ENCODE data around the gene SLC49A4.
A peak's percentile ranks its signal among the peaks of the same experiment; 100 is the strongest.

Gene SLC49A4

DNA sequence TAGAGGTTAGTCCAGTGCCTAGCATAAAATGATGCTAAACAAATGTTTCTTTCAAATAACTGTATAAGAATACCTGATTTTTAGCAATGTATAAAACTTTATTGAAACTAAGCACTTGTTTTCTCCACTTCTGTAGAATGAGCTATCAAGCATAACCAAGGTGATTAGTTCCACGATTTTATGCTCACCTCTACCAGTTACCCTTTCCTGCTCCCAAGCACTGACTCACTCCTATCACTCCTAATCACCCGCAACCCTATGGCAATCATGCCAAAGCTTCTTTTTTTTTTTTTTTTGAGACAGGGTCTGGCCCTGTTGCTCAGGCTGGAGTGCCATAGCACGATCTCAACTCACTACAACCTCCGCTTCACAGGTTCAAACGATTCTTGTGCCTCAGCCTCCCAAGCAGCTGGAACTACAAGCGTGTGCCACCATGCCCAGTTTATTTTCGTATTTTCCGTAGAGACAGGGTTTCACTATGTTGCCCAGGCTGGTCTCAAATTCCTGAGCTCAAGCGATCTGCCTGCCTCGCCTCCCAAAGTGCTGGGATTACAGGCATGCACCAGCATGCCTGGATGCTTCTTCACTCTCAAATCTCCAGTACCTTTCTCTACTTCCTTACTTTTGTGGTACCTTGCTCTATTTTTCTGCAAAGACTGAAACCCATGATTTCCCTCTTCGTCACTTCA is 5.1 kb upstream of the SLC49A4 start:
- Histone ChIP-seq H3K9ac (ENCODE audit: low read depth, low read length) (no peak overlapping the region), H3K4me1 (ENCODE audit: control insufficient read depth, insufficient read depth, low read length) (peaks cover 18% of the 10 kb centered on the region), H3K4me3 (ENCODE audit: low read length) (no peak overlapping the region), H3K4me2 (ENCODE audit: low read length) (no peak overlapping the region), H3K9me3 (replicated peaks; ENCODE audit: low read length) (no peaks in the 10 kb centered on the region), H3K27me3 (ENCODE audit: control insufficient read depth, insufficient read depth, low read length) (no peaks in the 10 kb centered on the region), H3K36me3 (ENCODE audit: insufficient read depth, low read length) (no peaks in the 10 kb centered on the region)

- Histone ChIP-seq H3K4me1 (ENCODE audit: control insufficient read depth, insufficient read depth, low read length) (peaks cover 14% of the 10 kb centered on the region), H3K9ac (ENCODE audit: low read depth, low read length) (peak within 1 kb of the TSS; percentile 86), H3K9me3 (replicated peaks; ENCODE audit: low read length) (no peaks in the 10 kb centered on the region)
Observed at GRCh38 chr3:122793568-122794416, 1.1 kb upstream of the SLC49A4 start, which contains the start of gene HSPBAP1. Gene HSPBAP1, minus strand, starts transcription at chr3:122793831. Its CDS starts 151 bp downstream, at chr3:122793680.

GRCh38 chr3:122794483-122794778 is 438 bp upstream of the SLC49A4 start:
- no peaks in the 10 kb centered on the region for H3K9me3 ChIP-seq (replicated peaks; ENCODE audit: low read length)
- H3K36me3 ChIP-seq (ENCODE audit: insufficient read depth, low read length), result no peaks in the 10 kb centered on the region
- peak overlapping the region; percentile 86 for H3K9ac ChIP-seq (ENCODE audit: low read depth, low read length)
- H3K4me2 ChIP-seq (ENCODE audit: low read length), result peak overlapping the region; percentile 93
- peak overlapping the region; percentile 81 for H3K4me3 ChIP-seq (ENCODE audit: low read length)
- no peaks in the 10 kb centered on the region for H3K27me3 ChIP-seq (ENCODE audit: control insufficient read depth, insufficient read depth, low read length)
- peaks cover 14% of the 10 kb centered on the region for H3K4me1 ChIP-seq (ENCODE audit: control insufficient read depth, insufficient read depth, low read length)

More at GRCh38 chr3:122793568-122794416, 1.1 kb upstream of the SLC49A4 start, which contains the start of gene HSPBAP1:
- no peaks in the 10 kb centered on the region for H3K27me3 ChIP-seq (ENCODE audit: control insufficient read depth, insufficient read depth, low read length)
- peak within 1 kb of the TSS; percentile 81 for H3K4me3 ChIP-seq (ENCODE audit: low read length)
- H3K36me3 ChIP-seq (ENCODE audit: insufficient read depth, low read length), result no peaks in the 10 kb centered on the region
- H3K4me2 ChIP-seq (ENCODE audit: low read length), result peak within 1 kb of the TSS; percentile 93

DNA sequence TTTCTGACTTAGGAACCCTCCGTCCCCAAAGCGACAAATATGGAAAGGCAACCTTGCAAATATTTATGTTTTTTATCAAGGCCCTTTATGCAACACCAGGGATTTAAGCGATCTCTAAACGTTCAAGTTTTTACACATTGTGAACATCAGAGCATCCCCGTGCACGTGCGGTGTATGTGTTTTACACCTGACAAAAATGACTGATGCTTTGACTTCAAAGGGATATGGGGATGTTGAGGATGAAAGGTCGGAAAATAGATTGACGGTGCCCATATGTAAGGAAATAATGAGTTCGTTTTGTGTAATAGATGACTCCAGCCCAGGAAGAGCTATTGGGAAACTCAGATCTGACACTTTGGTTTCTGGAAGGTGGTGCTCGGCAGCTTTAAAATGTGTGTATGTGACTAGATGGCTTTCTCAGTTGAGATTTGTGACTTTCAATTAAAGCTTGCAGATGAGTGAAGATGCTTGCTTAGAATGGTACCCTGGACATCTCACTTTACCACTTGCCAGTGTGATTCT is 866 bp downstream of the SLC49A4 start:
- H3K9ac ChIP-seq (ENCODE audit: low read depth, low read length), result peak overlapping the region; percentile 86
- no peaks in the 10 kb centered on the region for H3K27me3 ChIP-seq (ENCODE audit: control insufficient read depth, insufficient read depth, low read length)
- peak overlapping the region; percentile 81 for H3K4me3 ChIP-seq (ENCODE audit: low read length)
- no peaks in the 10 kb centered on the region for H3K36me3 ChIP-seq (ENCODE audit: insufficient read depth, low read length)
- H3K9me3 ChIP-seq (replicated peaks; ENCODE audit: low read length), result no peaks in the 10 kb centered on the region
- H3K4me1 ChIP-seq (ENCODE audit: control insufficient read depth, insufficient read depth, low read length), result peaks cover 14% of the 10 kb centered on the region
- peak overlapping the region; percentile 93 for H3K4me2 ChIP-seq (ENCODE audit: low read length)

DNA sequence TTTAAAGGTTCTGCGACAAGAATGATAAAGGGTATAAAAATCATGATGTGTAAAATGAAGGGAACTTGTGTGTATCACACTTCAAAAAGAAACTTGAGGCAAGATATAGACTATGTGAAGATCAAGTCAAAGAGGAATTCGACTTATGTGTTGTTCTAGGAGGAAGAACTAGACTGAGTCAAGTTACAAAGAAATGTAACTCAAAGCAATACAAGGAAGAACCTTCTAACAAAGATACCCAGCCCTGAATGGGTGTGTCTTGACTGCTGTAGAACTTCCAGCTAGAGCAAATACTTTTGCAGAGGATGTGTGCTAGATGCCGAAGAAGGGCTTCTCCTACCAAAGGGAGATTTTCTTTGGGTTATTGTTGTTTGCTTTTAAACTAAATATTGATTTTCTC is 2.4 kb downstream of the SLC49A4 start:
- Histone ChIP-seq H3K27me3 (ENCODE audit: control insufficient read depth, insufficient read depth, low read length) (no peaks in the 10 kb centered on the region), H3K9ac (ENCODE audit: low read depth, low read length) (no peak overlapping the region), H3K9me3 (replicated peaks; ENCODE audit: low read length) (no peaks in the 10 kb centered on the region), H3K4me1 (ENCODE audit: control insufficient read depth, insufficient read depth, low read length) (peaks cover 14% of the 10 kb centered on the region), H3K4me3 (ENCODE audit: low read length) (no peak overlapping the region), H3K4me2 (ENCODE audit: low read length) (no peak overlapping the region), H3K36me3 (ENCODE audit: insufficient read depth, low read length) (no peaks in the 10 kb centered on the region)

- no peak overlapping the region for H3K4me2 ChIP-seq (ENCODE audit: low read length)
- H3K9me3 ChIP-seq (replicated peaks; ENCODE audit: low read length), result no peaks in the 10 kb centered on the region
- H3K36me3 ChIP-seq (ENCODE audit: insufficient read depth, low read length), result no peaks in the 10 kb centered on the region
- H3K9ac ChIP-seq (ENCODE audit: low read depth, low read length), result no peak overlapping the region
- H3K4me1 ChIP-seq (ENCODE audit: control insufficient read depth, insufficient read depth, low read length), result peaks cover 10% of the 10 kb centered on the region
- no peak overlapping the region for H3K4me3 ChIP-seq (ENCODE audit: low read length)
- H3K27me3 ChIP-seq (ENCODE audit: control insufficient read depth, insufficient read depth, low read length), result no peaks in the 10 kb centered on the region
Observed at GRCh38 chr3:122799322-122799721, 4.5 kb downstream of the SLC49A4 start.

DNA sequence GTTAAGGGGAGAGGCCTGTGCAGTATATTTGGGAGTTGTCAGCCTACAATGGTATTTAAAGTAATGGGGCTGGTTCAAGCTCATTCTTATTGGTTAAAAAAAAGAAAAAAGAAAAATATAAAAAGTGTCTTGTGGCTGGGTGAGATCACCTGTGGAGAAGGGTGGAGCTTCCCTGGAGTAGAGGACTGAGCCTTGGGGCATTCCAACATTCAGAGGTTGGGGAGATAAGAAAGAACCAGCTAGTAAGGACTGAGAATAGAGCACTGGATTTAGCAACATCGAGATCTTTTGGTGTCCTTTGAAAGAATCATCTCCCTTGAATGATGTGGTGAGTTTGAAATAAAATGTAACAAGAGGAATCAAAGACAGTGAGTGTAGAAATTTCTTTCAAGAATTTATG is 5.2 kb downstream of the SLC49A4 start:
- peaks cover 7% of the 10 kb centered on the region for H3K4me1 ChIP-seq (ENCODE audit: control insufficient read depth, insufficient read depth, low read length)
- no peak overlapping the region for H3K4me2 ChIP-seq (ENCODE audit: low read length)
- no peak overlapping the region for H3K9ac ChIP-seq (ENCODE audit: low read depth, low read length)

DNA sequence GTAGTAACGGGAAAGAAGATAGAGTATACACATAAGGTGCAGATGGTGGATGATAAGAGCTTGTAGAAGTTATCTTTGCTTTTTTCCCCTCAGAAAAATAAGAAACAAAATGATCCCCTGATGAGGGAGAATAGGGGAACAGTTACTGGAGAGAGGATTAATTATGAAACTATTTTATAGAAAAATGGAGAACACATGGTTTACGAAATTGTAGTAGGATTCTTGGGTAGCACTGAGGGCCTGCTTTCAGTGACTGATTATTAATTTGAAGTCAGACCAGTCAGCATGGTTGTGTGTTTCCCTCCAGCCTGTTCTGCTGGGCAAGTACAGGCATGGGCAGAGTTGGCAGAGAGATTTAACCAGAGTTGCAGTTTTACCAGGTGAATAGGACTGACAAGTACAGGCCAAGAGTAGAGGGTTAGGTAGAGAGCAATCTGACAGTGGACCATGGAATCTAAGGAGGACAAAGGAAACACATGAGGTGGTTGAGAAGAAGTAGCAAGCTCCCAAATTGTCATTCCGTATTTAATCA is 5.9 kb downstream of the SLC49A4 start:
- Histone ChIP-seq H3K36me3 (ENCODE audit: insufficient read depth, low read length) (no peaks in the 10 kb centered on the region), H3K4me3 (ENCODE audit: low read length) (no peak overlapping the region), H3K9ac (ENCODE audit: low read depth, low read length) (no peak overlapping the region), H3K9me3 (replicated peaks; ENCODE audit: low read length) (no peaks in the 10 kb centered on the region), H3K4me1 (ENCODE audit: control insufficient read depth, insufficient read depth, low read length) (peaks cover 3% of the 10 kb centered on the region), H3K4me2 (ENCODE audit: low read length) (no peak overlapping the region), H3K27me3 (ENCODE audit: control insufficient read depth, insufficient read depth, low read length) (no peaks in the 10 kb centered on the region)

More for the DNA sequence above, 5.2 kb downstream of the SLC49A4 start:
- no peak overlapping the region for H3K4me3 ChIP-seq (ENCODE audit: low read length)
- H3K36me3 ChIP-seq (ENCODE audit: insufficient read depth, low read length), result no peaks in the 10 kb centered on the region
- no peaks in the 10 kb centered on the region for H3K27me3 ChIP-seq (ENCODE audit: control insufficient read depth, insufficient read depth, low read length)
- H3K9me3 ChIP-seq (replicated peaks; ENCODE audit: low read length), result no peaks in the 10 kb centered on the region

DNA sequence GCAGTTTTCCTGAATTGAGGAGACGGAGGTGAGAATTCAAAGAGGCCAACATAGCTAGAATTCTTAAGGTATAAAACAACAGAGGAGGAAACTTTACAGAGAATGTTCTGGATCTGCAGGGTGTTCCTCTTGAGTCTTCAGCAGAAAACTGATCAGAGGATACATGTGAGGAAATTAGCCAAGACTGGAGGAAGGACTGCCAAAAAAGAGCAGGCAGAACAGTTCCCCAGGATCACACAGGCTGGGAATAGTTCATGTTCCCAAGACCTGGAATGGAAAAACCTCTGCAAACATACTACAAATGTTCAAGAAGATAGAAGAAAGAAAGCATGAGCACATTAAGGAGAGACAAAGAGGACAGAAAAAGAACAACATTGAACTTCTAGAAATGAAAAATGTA is 7.5 kb downstream of the SLC49A4 start:
- H3K27me3 ChIP-seq (ENCODE audit: control insufficient read depth, insufficient read depth, low read length), result no peaks in the 10 kb centered on the region
- H3K9ac ChIP-seq (ENCODE audit: low read depth, low read length), result no peak overlapping the region
- H3K4me3 ChIP-seq (ENCODE audit: low read length), result no peak overlapping the region
- H3K4me2 ChIP-seq (ENCODE audit: low read length), result no peak overlapping the region
- no peaks in the 10 kb centered on the region for H3K36me3 ChIP-seq (ENCODE audit: insufficient read depth, low read length)
- H3K9me3 ChIP-seq (replicated peaks; ENCODE audit: low read length), result no peaks in the 10 kb centered on the region
- no peaks in the 10 kb centered on the region for H3K4me1 ChIP-seq (ENCODE audit: control insufficient read depth, insufficient read depth, low read length)

- Histone ChIP-seq H3K4me1 (ENCODE audit: control insufficient read depth, insufficient read depth, low read length) (no peaks in the 10 kb centered on the region), H3K4me3 (ENCODE audit: low read length) (no peak overlapping the region), H3K9me3 (replicated peaks; ENCODE audit: low read length) (no peaks in the 10 kb centered on the region), H3K4me2 (ENCODE audit: low read length) (no peak overlapping the region), H3K27me3 (ENCODE audit: control insufficient read depth, insufficient read depth, low read length) (no peaks in the 10 kb centered on the region), H3K36me3 (ENCODE audit: insufficient read depth, low read length) (no peaks in the 10 kb centered on the region), H3K9ac (ENCODE audit: low read depth, low read length) (no peak overlapping the region)
Observed at GRCh38 chr3:122803977-122804376, 9.1 kb downstream of the SLC49A4 start.

DNA sequence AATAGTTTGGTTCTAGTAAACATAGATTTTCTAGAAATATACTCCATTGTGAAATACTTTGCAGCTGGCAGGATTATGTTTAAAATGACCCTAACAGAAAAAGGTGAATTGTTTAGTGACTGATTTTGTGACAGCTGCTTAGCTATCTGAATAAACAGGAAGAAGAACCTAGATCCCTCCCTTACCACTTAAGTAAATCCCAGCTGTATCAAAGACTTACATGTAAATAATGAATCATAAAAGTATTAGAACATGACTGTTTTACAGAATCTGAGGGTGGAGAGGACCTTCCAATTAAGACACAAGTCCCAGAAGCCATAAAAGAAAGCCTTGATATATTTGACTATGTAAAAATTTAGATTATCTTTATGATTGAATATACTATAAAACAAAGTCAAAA is 15.9 kb downstream of the SLC49A4 start:
- no peaks in the 10 kb centered on the region for H3K27me3 ChIP-seq (ENCODE audit: control insufficient read depth, insufficient read depth, low read length)
- H3K4me1 ChIP-seq (ENCODE audit: control insufficient read depth, insufficient read depth, low read length), result no peaks in the 10 kb centered on the region
- no peak overlapping the region for H3K4me2 ChIP-seq (ENCODE audit: low read length)
- H3K36me3 ChIP-seq (ENCODE audit: insufficient read depth, low read length), result no peaks in the 10 kb centered on the region
- H3K9ac ChIP-seq (ENCODE audit: low read depth, low read length), result no peak overlapping the region
- no peak overlapping the region for H3K4me3 ChIP-seq (ENCODE audit: low read length)
- no peaks in the 10 kb centered on the region for H3K9me3 ChIP-seq (replicated peaks; ENCODE audit: low read length)
